Parathyroid adenoma (tissue), 2 donors: ENCODE data around the gene ERC1.

Experiments
- H2AFZ ChIP-seq: fragments of 300-600 bp; sonication (generic); one replicate; pipeline ENCODE4 v1.7.0; 2017; ENCODE audit warnings: antibody characterized with exemption, mild to moderate bottlenecking
- H3K27ac ChIP-seq: fragments of 300-600 bp; sonication (generic); one replicate; pipeline ENCODE4 v1.7.0; 2017
- H3K27me3 ChIP-seq: fragments of 300-600 bp; sonication (generic); one replicate; pipeline ENCODE4 v1.7.0; 2017; ENCODE audit warnings: low read length; ENCODE audit not compliant: control insufficient read depth, insufficient read depth
- H3K36me3 ChIP-seq: fragments of 300-600 bp; sonication (generic); one replicate; pipeline ENCODE4 v1.7.0; 2017; ENCODE audit warnings: low read length; ENCODE audit not compliant: control insufficient read depth, insufficient read depth
- H3K4me1 ChIP-seq: fragments of 300-600 bp; sonication (generic); one replicate; pipeline ENCODE4 v1.7.0; 2017; ENCODE audit warnings: control low read depth
- H3K4me2 ChIP-seq: fragments of 300-600 bp; sonication (generic); one replicate; pipeline ENCODE4 v1.7.0; 2017; ENCODE audit warnings: low read length
- H3K4me3 ChIP-seq: fragments of 300-600 bp; sonication (generic); one replicate; pipeline ENCODE4 v1.7.0; 2017; ENCODE audit warnings: low read depth, low read length
- H3K79me2 ChIP-seq: fragments of 300-600 bp; sonication (generic); one replicate; pipeline ENCODE4 v1.7.0; 2017; ENCODE audit warnings: control low read depth
- H3K9ac ChIP-seq: fragments of 300-600 bp; sonication (generic); one replicate; pipeline ENCODE4 v1.7.0; 2017; ENCODE audit warnings: mild to moderate bottlenecking
- H3K9me3 ChIP-seq: fragments of 300-600 bp; sonication (generic); one replicate; pipeline ENCODE4 v1.7.0; 2017; ENCODE audit warnings: low read length; ENCODE audit not compliant: control insufficient read depth
- TF ChIP-seq, protein P1 (sequence below): fragments of 300-600 bp; sonication (generic); IDR thresholded peaks from one replicate; pipeline ENCODE4 v1.7.0; 2017; ENCODE audit warnings: antibody characterized with exemption, mild to moderate bottlenecking
- donor health status: primary hyperparathyroidism.

Gene ERC1

DNA sequence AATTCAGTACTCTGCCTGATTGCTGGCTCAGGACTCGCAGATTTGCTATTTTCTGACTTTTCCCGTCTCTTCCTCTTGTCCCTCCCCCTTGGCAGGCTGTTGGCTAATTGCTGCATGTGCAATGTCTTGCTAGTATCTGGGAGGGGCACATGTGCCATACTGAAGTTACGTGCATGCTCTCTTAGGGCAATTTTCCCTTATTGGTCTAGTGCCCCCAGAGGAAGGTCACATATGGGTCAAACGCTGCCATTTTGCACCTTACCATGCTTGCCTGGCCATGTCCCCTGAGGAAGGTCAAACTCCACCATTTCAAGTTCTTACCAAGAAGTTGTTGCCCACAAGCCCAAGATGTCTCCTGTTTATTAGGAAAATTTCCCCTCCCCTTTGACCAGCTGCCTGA is 13.9 kb upstream of the ERC1 start:
- H3K36me3 ChIP-seq = no peaks in the 10 kb centered on the region
- no peak overlapping the region for H3K4me2 ChIP-seq
- H3K27ac ChIP-seq = no peak overlapping the region
- H3K4me1 ChIP-seq = no peaks in the 10 kb centered on the region
- H2AFZ ChIP-seq = no peak overlapping the region
- H3K9me3 ChIP-seq = no peaks in the 10 kb centered on the region
- no peak overlapping the region for H3K9ac ChIP-seq
- TF ChIP-seq, protein P1, sequence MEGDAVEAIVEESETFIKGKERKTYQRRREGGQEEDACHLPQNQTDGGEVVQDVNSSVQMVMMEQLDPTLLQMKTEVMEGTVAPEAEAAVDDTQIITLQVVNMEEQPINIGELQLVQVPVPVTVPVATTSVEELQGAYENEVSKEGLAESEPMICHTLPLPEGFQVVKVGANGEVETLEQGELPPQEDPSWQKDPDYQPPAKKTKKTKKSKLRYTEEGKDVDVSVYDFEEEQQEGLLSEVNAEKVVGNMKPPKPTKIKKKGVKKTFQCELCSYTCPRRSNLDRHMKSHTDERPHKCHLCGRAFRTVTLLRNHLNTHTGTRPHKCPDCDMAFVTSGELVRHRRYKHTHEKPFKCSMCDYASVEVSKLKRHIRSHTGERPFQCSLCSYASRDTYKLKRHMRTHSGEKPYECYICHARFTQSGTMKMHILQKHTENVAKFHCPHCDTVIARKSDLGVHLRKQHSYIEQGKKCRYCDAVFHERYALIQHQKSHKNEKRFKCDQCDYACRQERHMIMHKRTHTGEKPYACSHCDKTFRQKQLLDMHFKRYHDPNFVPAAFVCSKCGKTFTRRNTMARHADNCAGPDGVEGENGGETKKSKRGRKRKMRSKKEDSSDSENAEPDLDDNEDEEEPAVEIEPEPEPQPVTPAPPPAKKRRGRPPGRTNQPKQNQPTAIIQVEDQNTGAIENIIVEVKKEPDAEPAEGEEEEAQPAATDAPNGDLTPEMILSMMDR = no peak
- no peaks in the 10 kb centered on the region for H3K79me2 ChIP-seq
- H3K27me3 ChIP-seq = no peaks in the 10 kb centered on the region
- no peak overlapping the region for H3K4me3 ChIP-seq

DNA sequence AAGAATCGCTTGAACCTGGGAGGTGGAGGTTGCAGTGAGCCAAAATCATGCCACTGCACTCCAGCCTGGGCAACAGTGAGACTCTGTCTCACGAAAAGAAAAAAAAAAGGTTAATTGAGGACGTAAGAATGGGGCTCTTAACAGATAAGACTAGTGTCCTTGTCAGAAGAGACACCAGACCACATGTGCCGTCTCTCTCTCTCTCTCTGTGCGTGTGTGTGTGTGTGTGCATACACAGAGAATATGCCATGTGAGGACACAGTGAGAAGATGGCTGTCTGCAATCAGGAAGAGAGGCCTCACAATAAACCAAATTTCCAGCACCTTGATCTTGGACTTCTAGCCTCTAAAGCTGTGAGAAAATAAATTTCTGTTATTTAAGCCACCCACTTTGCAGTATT is 11.7 kb upstream of the ERC1 start:
- Histone ChIP-seq H3K9ac (no peak overlapping the region), H3K79me2 (no peaks in the 10 kb centered on the region), H3K4me3 (no peak overlapping the region), H3K4me2 (no peak overlapping the region), H3K27ac (no peak overlapping the region), H3K4me1 (no peaks in the 10 kb centered on the region), H3K27me3 (no peaks in the 10 kb centered on the region), H3K9me3 (no peaks in the 10 kb centered on the region), H2AFZ (no peak overlapping the region), H3K36me3 (no peaks in the 10 kb centered on the region)
- TF ChIP-seq, protein P1 = no peak

DNA sequence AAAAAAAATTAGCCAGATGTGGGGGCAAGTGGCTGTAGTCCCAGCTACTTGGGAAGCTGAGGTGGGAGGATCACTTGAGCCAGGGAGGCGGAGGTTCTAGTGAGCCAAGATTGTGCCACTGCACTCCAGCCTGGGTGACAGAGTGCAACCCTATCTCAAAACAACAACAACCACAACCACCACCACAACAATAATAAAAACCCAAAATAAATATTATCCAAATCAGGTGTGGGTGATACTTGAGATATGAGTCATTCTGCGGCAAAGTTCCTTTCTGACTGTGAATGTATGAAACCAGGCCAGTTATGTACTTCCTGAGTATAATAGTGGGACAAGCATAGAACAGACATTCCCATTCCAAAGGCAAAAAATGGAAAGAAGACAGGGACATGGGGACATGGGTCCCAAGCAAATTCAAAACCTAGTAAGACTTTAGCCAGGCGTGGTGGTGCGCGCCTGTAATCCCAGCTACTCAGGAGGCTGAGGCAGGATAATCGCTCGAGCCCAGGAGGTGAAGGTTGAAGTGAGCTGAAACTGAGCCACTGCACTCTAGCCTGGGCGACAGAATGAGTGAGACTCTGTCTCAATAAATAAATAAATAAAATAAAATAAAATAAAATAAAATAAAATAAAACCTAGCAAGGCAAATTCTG is 9.7 kb upstream of the ERC1 start:
- Histone ChIP-seq H3K4me1 (no peaks in the 10 kb centered on the region), H3K9ac (no peak overlapping the region), H3K4me3 (no peak overlapping the region), H3K79me2 (peaks cover 6% of the 10 kb centered on the region), H3K4me2 (no peak overlapping the region), H2AFZ (no peak overlapping the region), H3K27ac (no peak overlapping the region), H3K9me3 (no peaks in the 10 kb centered on the region), H3K36me3 (no peaks in the 10 kb centered on the region), H3K27me3 (no peaks in the 10 kb centered on the region)
- TF ChIP-seq, protein P1 = no peak

DNA sequence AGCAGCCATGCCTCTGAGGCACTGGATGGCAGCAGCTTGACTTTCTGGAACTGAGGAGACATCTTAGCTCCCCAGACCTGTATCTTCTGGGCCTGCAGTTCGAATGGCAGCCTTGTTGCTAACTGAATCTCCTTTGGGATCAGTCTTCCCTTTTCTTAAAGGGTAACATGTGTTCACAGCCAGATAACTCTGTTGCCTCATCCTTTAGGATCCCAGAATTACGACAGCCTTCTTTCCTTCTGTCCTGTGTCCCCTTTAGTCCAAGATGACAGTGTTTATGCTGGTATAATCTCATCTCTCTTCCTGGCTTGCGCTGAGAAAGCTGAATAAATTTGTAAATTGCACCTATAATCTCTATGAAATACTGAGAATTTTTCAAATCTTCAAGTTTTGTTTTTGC is 9.1 kb upstream of the ERC1 start:
- peaks cover 6% of the 10 kb centered on the region for H3K79me2 ChIP-seq
- no peak overlapping the region for H3K4me2 ChIP-seq
- H3K4me3 ChIP-seq = no peak overlapping the region
- TF ChIP-seq, protein P1 = no peak
- no peaks in the 10 kb centered on the region for H3K36me3 ChIP-seq
- no peaks in the 10 kb centered on the region for H3K9me3 ChIP-seq
- H3K27ac ChIP-seq = no peak overlapping the region
- no peaks in the 10 kb centered on the region for H3K27me3 ChIP-seq
- H3K4me1 ChIP-seq = no peaks in the 10 kb centered on the region
- H2AFZ ChIP-seq = no peak overlapping the region
- no peak overlapping the region for H3K9ac ChIP-seq

DNA sequence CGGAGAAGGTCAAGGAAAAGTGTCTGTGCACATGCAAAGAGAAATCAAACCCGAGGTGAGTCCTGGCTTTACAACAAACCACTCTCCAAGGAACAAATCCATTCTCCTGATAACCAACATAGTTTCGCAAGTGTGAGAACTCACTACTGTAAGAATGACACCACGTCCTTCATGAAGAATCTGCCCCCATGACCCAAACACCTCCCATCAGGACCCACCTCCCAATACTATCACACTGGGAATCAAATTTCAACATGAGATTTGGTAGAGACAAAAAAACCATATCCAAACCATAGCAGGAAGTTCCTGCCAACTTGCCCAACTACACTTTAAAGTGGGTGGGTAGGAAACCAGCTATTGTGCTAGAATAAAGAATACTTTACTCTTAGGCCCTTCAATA is 2.4 kb upstream of the ERC1 start:
- Histone ChIP-seq H3K4me2 (no peak overlapping the region), H3K27ac (no peak overlapping the region)

More for the DNA sequence above, 2.4 kb upstream of the ERC1 start:
- H3K27me3 ChIP-seq = no peaks in the 10 kb centered on the region
- peaks cover 12% of the 10 kb centered on the region for H3K79me2 ChIP-seq
- H2AFZ ChIP-seq = peak overlapping the region; percentile 61
- H3K4me1 ChIP-seq = peaks cover 18% of the 10 kb centered on the region
- TF ChIP-seq, protein P1 = no peak
- H3K36me3 ChIP-seq = no peaks in the 10 kb centered on the region
- H3K4me3 ChIP-seq = no peak overlapping the region
- H3K9ac ChIP-seq = no peak overlapping the region
- H3K9me3 ChIP-seq = no peaks in the 10 kb centered on the region
